GM12891 (cell line): ENCODE data around the gene ARHGAP15.

ENCODE experiments used
- DNase-seq: peaks from one replicate; pipeline ENCODE4 v3.0.0; 2011; ENCODE audit warnings: low spot score; ENCODE audit not compliant: insufficient read length
- FAIRE-seq: peaks from 2 replicates; lab custom pipeline; 2011; peaks lifted over from hg19 to GRCh38; lab: Jason Lieb, UNC
- PAX5 ChIP-seq: IDR thresholded peaks from 2 replicates; pipeline ENCODE4 v1.6.1; 2011; ENCODE audit warnings: low read length, moderate library complexity, mild to moderate bottlenecking; ENCODE audit not compliant: insufficient read depth, severe bottlenecking
- POLR2A ChIP-seq: IDR thresholded peaks from 2 replicates; pipeline ENCODE4 v1.6.1; 2011; ENCODE audit warnings: low read depth, low read length, control low read depth
- POLR2AphosphoS5 ChIP-seq: IDR thresholded peaks from 2 replicates; pipeline ENCODE4 v1.6.1; 2011; ENCODE audit warnings: low read depth, low read length, control low read depth
- POU2F2 ChIP-seq: IDR thresholded peaks from 2 replicates; pipeline ENCODE4 v1.6.1; 2011; ENCODE audit warnings: low read depth, mild to moderate bottlenecking, control low read depth, low read length, moderate library complexity
- SPI1 ChIP-seq: IDR thresholded peaks from 2 replicates; pipeline ENCODE4 v1.6.1; 2011; ENCODE audit warnings: low read depth, low read length, control low read depth
- TAF1 ChIP-seq: IDR thresholded peaks from 2 replicates; pipeline ENCODE4 v1.6.1; 2011; ENCODE audit warnings: low read depth, low read length, control low read depth

ARHGAP15 gene

GRCh38 chr2:143422681-143423080, 293.5 kb downstream of the ARHGAP15 start:
- FAIRE-seq (peak; percentile 78), DNase-seq (peak; percentile 9)
- TF ChIP-seq SPI1, result 0 out of 2 replicates have a peak, but pooled peaks have one; percentile 28
- no peak for TF ChIP-seq POLR2AphosphoS5
- TF ChIP-seq POU2F2, result no peak
- no peak for TF ChIP-seq POLR2A
- no peak for TF ChIP-seq TAF1
- no peak for TF ChIP-seq PAX5

GRCh38 chr2:143425896-143426295, 296.7 kb downstream of the ARHGAP15 start:
- no peak for FAIRE-seq
- no peak for DNase-seq
- TF ChIP-seq POU2F2, result no peak
- TF ChIP-seq SPI1, result no peak
- no peak for TF ChIP-seq POLR2A
- TF ChIP-seq POLR2AphosphoS5, result no peak
- TF ChIP-seq PAX5, result no peak
- TF ChIP-seq TAF1, result no peak

- TF ChIP-seq POLR2A (no peak), PAX5 (no peak), POLR2AphosphoS5 (no peak), SPI1 (no peak), POU2F2 (no peak), TAF1 (no peak)
- DNase-seq (no peak), FAIRE-seq (no peak)
Measured at GRCh38 chr2:143426296-143426695, 297.1 kb downstream of the ARHGAP15 start.

GRCh38 chr2:143428700-143429099, 299.5 kb downstream of the ARHGAP15 start:
- FAIRE-seq, result no peak
- TF ChIP-seq POLR2A (no peak), SPI1 (no peak), PAX5 (no peak), POU2F2 (no peak), POLR2AphosphoS5 (no peak), TAF1 (no peak)
- no peak for DNase-seq

DNA sequence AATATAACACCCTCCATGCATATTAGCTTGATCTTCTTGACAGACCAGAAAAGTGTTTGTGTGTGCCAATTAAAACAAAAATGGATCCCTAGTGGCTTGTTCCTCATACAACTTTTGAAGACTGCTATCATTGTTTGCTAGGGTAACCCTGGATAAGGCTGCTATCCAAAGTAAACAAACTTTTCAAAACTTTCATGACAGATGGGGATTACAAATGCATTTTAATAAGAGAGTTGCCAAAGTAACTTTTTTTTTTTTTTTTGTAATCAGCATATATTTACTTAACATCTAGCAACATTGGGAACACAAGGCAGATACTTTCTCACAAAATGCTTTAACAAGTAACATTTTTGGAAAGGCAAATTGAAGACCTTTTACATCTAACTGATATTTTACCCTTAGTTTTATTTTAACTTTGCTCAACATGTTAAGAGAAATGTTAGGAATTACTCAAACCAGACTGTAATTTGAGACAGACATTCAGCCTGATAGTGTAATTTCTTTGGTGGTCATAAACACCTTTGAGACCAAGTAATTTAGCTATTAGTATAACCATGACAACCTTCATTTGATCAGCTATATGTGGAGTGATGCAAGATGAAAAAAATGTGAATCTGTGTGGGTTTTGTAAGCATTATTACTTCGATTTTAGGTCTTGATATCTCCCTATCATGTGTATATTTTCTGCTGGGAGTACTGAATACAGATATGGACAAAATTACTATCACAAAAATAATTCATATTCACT, 300.9 kb downstream of the ARHGAP15 start:
- TF ChIP-seq SPI1 (no peak), POU2F2 (no peak), POLR2AphosphoS5 (no peak), TAF1 (no peak), POLR2A (no peak), PAX5 (no peak)
- FAIRE-seq (no peak), DNase-seq (no peak)

DNA sequence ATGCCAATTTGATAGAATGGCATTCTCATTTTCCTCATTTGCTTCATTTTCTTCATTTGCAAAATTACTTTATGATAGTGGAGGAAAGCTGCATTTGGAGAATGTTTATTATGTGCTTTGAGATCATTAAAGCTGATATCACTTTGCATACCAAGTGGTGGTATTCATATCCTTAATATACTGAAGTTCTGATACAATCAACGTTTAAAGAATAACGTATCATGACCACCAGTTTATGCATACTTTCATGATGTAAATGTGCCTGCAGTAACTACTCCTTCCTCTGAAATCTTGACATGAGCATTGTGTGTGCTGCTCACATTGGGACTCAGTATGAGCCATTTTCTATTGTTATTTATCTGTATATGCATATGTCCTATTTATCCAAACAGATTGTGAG, 302.1 kb downstream of the ARHGAP15 start:
- peak; percentile 35 for FAIRE-seq
- no peak for DNase-seq
- TF ChIP-seq PAX5 (no peak), POU2F2 (no peak), SPI1 (no peak), POLR2AphosphoS5 (no peak), POLR2A (no peak), TAF1 (no peak)

GRCh38 chr2:143433251-143433650, 304.0 kb downstream of the ARHGAP15 start:
- no peak for DNase-seq
- FAIRE-seq, result no peak

GRCh38 chr2:143433840-143434239, 304.6 kb downstream of the ARHGAP15 start:
- no peak for DNase-seq
- no peak for FAIRE-seq
- TF ChIP-seq PAX5 (no peak), SPI1 (no peak), POU2F2 (no peak), POLR2A (no peak), POLR2AphosphoS5 (no peak), TAF1 (no peak)

More at GRCh38 chr2:143433251-143433650, 304.0 kb downstream of the ARHGAP15 start:
- TF ChIP-seq POLR2AphosphoS5 (no peak), POU2F2 (no peak), SPI1 (no peak), TAF1 (no peak), POLR2A (no peak)

DNA sequence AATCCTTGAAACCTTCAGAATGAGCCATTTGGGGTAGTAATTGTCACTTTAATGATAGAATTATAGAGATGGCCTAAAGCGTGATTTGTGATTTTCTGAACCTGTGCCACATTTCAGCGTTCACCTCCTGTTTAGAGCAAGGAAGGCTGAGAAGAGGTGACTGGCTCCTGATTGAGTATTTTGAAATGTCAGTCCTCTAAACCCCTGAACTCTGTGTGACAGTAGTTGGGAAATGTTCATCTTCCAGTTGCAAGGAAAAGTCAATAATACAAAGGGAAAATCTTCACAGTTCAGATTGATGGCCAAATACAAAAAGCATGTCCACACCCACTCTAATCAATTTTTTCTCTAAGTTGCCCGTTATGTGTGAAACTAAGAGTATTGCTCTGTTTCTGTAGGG, 305.2 kb downstream of the ARHGAP15 start:
- DNase-seq, result no peak
- TF ChIP-seq SPI1 (no peak), POLR2A (no peak), PAX5 (no peak), TAF1 (no peak), POU2F2 (no peak), POLR2AphosphoS5 (no peak)
- FAIRE-seq, result peak; percentile 20

DNA sequence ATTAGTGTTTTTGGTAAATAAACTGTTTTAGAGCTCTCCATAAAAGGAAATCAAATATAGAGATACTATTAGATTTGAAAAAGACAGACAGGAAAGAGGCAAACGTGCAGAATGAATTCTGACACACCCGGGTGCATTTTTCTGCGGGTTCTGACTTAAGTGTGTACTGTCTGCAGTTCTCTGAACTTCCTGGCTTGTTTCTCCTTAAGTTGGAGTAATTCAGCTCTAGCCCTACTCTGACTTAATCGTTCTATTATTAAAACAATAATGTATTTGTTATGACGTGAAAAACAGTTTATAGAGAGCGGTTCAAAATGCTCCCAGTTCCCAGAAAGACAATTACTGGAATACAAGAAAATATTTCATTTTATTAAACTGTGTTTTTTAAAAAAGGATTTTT, 305.9 kb downstream of the ARHGAP15 start:
- DNase-seq, result no peak
- TF ChIP-seq SPI1, result no peak
- no peak for TF ChIP-seq POLR2A
- TF ChIP-seq PAX5, result no peak
- TF ChIP-seq TAF1, result no peak
- no peak for TF ChIP-seq POU2F2
- no peak for TF ChIP-seq POLR2AphosphoS5
- no peak for FAIRE-seq
